ENCODE data around the gene CNTN4.

DNA sequence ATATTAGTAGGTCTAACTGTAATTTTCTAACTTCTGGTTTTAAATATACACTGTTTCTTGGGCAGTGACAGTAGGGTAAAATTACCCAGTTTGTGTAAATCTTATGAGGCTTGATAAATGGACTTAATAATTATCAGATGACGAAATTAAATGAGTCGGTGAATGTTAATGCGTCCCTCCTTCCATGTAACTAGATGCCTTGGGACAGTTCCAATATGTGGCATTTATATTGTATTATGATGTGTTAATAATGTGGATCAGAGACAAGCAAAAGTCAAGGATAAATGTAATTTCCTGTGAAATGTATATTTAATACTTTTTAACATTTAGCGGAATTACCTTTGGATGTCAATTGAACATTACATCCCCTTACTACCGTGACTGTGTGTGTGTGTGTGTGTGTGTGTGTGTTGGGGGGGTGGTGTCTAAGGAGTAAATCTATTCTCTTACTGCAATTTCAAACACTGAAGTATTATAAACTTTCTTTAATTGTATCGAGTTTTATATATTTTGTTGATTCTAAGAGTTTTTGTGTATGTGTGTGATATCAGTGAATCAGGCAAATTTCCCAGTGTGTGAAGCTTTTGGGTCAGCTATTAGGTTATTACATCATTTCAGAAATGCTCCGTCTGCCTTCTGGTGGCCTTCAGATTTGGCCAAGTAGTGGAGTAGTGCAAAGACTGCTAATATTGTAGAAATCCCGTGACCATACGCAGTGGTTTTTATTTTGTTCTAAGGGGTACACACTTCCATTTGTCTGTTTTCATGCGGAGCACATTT, 50.1 kb downstream of the CNTN4 start:
- TF ChIP-seq CTCF (optimal IDR thresholded peaks at IDR 0.05 in 1 of 3, IDR thresholded peaks at IDR 0.05 in 1 of 3, conservative IDR thresholded peaks at IDR 0.05 in 1 of 3; ENCODE audit: extremely low read depth in 1 of 3, insufficient read depth in 2 of 3, low read length in 3 of 3) (no peak), EZH2 (IDR thresholded peaks at IDR 0.05; ENCODE audit: low read length) (no peak)

All from keratinocyte (primary cell).